Body of pancreas (tissue), 4 donors: ENCODE data around the gene CELF3.

Source experiments
- POLR2A ChIP-seq, 3 donors: fragments of 450-650 bp; IDR thresholded peaks; one replicate each; pipeline ENCODE4 v1.6.1; 2016; ENCODE audit warnings: antibody characterized with exemption in 3 of 3, mild to moderate bottlenecking in 2 of 3
- TF ChIP-seq, protein P1 (sequence below), 7 experiments: fragments of 450-650 bp in 4 of 7; fragments of 200-600 bp in 3 of 7; sonication (generic) in 3 of 7; IDR thresholded peaks; one replicate each; pipeline ENCODE4 v1.5.1; 2016 to 2019; ENCODE audit warnings: antibody characterized with exemption in 7 of 7

DNA sequence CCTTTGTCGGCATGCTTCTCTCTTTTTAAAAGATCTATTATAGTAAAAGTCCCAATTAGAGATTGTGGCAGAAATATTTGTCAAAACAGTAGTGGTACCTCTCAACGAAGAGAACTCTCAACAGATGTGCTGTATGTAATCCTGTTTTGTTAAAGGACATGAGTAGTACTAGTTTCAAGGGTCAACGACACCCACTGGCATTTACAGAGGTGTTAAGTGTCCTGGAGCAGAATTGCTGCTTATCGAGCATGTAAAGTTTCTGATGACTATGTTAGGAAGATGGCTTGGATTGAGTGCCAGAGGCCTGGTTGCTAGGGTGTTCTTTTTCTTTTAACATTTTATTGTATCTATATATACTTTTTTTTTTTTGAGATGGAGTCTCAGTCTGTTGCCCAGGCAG is 27.1 kb downstream of the CELF3 start:
- TF ChIP-seq, protein P1, sequence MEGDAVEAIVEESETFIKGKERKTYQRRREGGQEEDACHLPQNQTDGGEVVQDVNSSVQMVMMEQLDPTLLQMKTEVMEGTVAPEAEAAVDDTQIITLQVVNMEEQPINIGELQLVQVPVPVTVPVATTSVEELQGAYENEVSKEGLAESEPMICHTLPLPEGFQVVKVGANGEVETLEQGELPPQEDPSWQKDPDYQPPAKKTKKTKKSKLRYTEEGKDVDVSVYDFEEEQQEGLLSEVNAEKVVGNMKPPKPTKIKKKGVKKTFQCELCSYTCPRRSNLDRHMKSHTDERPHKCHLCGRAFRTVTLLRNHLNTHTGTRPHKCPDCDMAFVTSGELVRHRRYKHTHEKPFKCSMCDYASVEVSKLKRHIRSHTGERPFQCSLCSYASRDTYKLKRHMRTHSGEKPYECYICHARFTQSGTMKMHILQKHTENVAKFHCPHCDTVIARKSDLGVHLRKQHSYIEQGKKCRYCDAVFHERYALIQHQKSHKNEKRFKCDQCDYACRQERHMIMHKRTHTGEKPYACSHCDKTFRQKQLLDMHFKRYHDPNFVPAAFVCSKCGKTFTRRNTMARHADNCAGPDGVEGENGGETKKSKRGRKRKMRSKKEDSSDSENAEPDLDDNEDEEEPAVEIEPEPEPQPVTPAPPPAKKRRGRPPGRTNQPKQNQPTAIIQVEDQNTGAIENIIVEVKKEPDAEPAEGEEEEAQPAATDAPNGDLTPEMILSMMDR (IDR thresholded peaks at IDR 0.05): no peak
- no peak for TF ChIP-seq POLR2A (IDR thresholded peaks at IDR 0.05)
